Suppressor macrophage treated with lipopolysaccharide for 4 hours (primary cell): ENCODE data around the gene TSNAXIP1.

Experiments
- DNase-seq: peaks from one replicate; pipeline ENCODE4 v3.0.0-alpha.2; 2020

Gene TSNAXIP1

GRCh38 chr16:67782567-67783352, 23.9 kb upstream of the TSNAXIP1 start:
- DNase-seq: no peak

DNA sequence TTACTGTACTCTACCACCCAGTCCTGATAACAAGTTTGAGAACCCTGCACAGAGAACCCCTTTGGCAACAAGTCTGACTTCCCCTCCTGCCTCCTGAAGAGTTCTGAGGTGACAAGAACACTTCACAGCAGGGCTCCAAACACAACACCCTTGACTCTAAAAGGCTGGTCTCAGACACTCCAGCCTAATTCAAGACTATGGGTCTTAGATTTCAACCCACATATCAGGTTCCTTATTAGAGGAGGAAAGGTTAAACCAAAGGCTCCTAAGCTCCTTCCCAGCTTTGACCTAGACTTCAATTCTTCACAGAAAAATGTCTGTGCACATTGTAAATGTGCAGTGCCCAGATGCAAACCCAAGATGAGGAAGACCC, 23.4 kb upstream of the TSNAXIP1 start:
- DNase-seq: no peak

DNA sequence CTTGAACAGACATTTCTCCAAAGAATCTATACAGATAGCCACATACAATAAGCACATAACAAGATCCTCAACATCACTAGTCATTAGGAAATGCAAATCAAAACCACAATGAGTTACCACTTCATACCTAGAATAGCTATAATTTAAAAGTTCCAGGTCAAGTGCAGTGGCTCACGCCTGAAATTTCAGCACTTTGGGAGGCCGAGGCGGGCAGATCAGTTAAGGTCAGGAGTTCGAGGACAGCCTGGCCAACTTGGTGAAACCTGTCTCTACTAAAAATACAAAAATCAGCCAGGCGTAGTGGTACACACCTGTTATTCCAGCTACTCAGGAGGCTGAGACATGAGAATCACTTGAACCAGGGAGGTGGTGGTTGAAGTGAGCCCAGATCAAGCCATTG, 20.2 kb upstream of the TSNAXIP1 start:
- no peak for DNase-seq

- DNase-seq: peak; percentile 65
Observed at GRCh38 chr16:67790071-67790470, 16.6 kb upstream of the TSNAXIP1 start.

GRCh38 chr16:67796099-67796718, 10.5 kb upstream of the TSNAXIP1 start:
- DNase-seq: no peak

DNA sequence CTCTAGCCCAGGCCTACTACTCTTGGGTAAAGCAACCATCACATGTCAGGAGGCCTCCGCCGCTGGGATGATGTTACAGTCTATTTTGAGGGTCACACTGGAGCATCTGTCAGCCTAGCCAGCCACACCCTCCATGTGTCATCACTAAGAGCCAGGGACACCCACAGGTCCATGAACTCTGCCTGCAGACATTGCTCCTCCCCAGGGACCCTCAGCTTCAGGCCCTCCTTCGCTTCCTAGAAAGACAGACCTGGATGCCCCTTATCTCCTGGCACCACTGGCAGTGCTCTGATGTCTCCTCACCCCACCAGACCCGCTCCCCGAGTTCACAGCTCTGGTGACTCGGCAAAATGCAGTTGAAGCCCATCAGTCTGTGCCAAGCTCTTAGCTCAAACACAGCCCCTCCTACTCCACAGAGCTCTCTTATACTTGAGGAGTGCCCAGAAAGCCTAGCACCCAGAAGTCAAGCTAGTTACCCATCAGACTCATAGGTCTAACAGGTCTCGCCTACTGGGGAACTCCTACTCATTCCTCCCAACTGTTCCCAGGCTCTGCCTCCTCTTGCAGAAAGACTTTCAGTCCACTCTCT, 6.3 kb upstream of the TSNAXIP1 start:
- peak; percentile 58 for DNase-seq

- DNase-seq: no peak
Observed at GRCh38 chr16:67801241-67801640, 5.4 kb upstream of the TSNAXIP1 start.

DNA sequence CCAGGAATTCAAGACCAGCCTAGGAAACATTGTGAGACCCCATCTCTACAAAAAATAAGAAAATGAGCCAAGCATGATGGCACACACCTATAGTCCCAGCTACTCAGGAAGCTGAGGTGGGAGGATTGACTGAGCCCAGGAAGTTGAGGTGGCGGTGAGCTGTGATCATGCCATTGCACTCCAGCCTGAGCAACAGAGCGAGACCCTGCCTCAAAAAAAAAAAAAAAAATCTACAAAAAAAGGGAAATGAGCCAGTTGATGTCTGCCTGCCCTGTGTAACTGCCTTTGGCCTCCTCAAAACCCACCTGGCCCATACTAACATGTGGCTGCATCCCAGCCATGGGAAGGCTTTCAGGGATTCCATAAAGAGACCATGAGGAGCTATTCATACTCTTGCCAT, 4.8 kb upstream of the TSNAXIP1 start:
- DNase-seq: no peak

DNA sequence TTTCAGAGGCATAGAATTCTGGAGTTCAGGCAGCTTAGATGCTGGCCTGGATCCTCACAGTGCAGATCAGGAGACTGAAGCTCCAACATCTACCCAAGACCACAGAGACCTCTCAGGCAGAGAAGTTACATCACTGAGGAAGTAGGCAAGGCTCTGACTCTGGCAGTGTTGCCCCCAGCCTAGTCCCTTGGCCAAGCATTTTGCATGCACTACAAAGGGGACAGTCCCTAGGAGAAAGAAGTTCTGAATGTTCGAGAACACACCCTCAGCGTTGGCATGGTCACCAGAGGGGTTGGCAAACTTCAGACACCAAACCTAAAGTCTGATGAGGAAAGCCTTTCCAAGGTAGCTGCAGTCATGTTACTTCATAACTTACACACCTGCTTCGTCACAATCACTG, 2.8 kb upstream of the TSNAXIP1 start:
- DNase-seq: peak; percentile 53

- DNase-seq: peak; percentile 7
Observed at GRCh38 chr16:67804853-67805542, 1.7 kb upstream of the TSNAXIP1 start.

- peak; percentile 2 for DNase-seq
Observed at GRCh38 chr16:67805718-67806427, 816 bp upstream of the TSNAXIP1 start.

- DNase-seq: no peak
Observed at GRCh38 chr16:67807148-67807682, 526 bp downstream of the TSNAXIP1 start.

DNA sequence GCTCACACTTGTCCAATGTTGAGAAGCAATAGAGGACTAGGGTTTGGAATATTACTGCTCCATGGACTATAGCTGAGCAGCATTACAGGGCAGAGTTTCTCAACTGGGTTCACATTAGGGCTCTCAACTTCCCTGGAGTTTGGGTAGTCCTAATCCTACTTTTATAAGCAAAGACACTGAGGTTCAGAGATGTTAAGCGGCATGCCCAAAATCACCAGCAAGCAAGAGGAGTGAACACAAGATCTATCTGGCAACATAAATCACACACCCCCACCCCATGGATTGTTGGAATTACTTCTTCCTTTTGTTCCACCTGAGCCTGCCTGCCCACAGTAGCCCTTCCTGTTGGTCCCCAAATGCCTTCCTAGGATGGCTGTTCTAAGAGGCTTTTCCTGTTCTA, 5.2 kb downstream of the TSNAXIP1 start:
- DNase-seq: no peak

- DNase-seq: no peak
Observed at GRCh38 chr16:67814567-67814966, 7.9 kb downstream of the TSNAXIP1 start.

- DNase-seq: no peak
Observed at GRCh38 chr16:67820608-67821259, 14.0 kb downstream of the TSNAXIP1 start.

GRCh38 chr16:67822511-67822910, 15.8 kb downstream of the TSNAXIP1 start:
- DNase-seq: no peak

- no peak for DNase-seq
Observed at GRCh38 chr16:67825119-67825518, 18.4 kb downstream of the TSNAXIP1 start.

DNA sequence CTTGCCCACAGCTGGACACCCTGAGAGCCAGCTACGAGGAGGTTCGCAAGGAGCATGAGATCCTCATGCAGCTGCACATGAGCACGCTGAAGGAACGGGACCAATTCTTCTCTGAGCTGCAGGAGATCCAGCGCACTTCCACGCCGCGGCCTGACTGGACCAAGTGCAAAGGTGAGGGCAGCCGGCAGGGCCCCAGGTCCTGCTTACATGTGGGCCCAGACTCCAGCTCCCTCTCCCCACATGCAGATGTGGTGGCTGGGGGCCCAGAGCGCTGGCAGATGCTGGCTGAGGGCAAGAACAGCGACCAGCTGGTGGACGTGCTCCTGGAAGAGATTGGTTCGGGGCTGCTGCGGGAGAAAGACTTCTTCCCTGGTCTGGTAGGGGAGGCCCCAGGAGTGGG, 19.2 kb downstream of the TSNAXIP1 start:
- no peak for DNase-seq

- no peak for DNase-seq
Observed at GRCh38 chr16:67828651-67829050, 22.0 kb downstream of the TSNAXIP1 start.

DNA sequence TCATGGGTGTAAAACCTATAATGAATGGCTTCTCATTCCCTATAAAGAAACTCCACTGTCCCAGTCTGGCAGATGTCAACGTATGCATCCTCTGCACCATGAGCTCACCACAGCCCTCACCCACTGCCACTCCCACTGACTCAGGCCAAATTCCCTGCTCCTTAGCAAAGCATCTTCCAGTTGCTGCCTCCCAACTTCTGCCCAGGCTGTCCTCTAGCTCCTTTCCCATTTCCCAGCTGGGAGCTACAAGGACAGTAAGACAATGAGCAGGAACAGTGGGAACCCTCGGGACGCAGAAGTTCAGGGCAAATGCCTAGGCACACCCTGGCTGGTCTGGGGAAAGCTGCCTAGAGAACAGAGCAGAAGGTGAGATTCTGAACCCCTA, 26.3 kb downstream of the TSNAXIP1 start:
- peak; percentile 22 for DNase-seq

DNA sequence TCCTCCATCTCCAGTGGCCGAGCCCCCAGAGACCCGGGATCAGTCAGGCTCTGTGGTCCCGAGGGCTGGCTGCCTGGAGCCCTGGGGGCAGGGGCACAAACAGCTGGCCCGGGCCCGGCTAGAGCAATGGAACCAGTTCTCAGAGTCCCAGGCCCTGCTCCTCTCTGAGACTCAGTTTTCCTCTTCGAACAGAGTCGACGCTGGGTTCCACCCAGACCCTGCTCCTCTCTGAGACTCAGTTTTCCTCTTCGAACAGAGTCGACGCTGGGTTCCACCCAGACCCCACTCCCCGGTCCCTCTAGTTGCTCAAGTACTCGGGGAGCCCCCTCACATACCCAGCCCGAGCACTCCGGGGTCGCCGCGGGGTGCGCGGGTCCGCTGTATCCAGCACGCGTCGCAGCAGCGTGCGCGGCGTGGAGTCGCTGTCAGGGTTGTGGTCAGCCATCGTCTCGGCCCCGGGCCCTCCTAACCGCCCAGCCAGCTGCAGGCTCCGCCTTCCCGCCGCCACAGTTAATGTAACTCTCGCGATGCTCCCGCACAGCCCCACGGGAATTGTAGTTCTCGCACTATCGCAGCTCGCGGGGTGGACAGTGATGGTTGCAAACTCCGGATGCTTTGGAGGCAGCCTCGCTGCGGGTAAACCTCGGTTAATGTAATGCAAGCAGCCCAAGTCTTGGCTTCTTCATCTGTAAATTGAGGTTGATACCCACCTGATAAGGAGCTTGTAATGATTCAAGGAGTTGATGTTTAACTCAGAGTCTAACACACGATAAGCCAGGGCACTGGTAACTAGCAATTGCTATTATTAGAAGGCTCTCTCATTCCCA, 26.9 kb downstream of the TSNAXIP1 start:
- peak; percentile 95 for DNase-seq
